ENCODE data around the gene SIN3A.
A peak's percentile ranks its signal among the peaks of the same experiment; 100 is the strongest.
"Not testable (repeated sequence)": the region's sequence is repeated elsewhere in the genome, so short reads cannot be mapped to it uniquely, and the experiment has no call there.

The SIN3A gene

DNA sequence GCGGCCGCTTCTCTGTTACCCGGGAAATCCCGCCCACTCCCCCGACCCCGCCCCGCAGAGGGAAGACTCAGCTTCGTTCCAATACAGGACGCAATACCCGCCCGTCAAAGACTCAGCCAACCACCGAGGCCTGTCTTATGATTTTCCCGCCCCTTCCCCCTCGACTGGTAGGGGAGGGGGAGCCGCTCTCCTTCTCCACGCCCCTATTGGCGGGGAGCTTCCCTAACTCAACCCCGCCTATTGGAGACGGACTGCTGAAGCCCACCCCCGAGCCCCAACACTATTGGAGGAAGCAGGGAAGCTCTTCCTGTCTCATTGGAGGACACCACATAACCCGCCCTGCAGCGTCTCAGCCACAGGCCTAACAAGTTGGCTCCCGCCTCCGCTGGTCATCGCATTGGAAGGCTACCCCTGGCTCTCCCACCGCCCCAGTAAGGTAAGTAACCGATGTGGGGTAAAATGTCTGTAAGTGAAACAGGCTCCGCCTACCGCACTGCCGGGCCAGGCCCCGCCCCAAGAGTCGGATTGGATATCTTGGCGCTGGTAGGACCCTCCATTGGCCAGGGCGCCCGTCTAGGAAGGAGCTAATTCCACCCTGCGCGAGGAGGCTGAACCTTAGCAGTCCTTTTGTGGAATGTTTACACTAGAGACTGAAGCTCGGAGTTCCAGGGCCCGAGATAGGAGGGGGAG lies at the start of gene SIN3A:
TSS of gene SIN3A (minus strand) at position 17 of the 690 bp plus-strand sequence. CDS start 21,315 bp downstream, outside the sequence.
- peak; percentile 100 for DNase-seq (ENCODE audit: low read depth)

GRCh38 chr15:75493732-75494131 lies 42.2 kb upstream of the SIN3A start:
- no peak for DNase-seq (ENCODE audit: low read depth)

GRCh38 chr15:75483961-75484360 lies 32.5 kb upstream of the SIN3A start:
- no peak for DNase-seq (ENCODE audit: low read depth)

DNA sequence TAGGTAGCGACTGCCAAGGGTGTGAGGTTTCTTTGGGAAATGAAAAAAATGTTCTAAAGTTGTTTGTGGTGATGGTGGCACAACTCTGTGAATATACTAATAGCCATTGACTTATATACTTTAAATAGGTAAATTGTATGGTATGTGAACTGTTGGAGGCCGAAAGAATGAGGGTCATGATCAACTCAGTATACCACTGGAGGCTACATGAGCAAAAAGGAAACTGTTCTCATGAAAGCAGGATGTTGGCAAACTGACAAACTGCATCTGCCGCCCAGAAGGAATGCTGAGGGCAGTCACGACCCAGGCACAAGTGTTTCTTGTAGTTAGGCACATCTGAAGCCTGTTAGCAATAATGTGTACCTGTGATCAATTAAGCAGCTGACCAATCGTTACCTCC lies 32.1 kb upstream of the SIN3A start:
- not testable (repeated sequence) for DNase-seq (ENCODE audit: low read depth)

DNA sequence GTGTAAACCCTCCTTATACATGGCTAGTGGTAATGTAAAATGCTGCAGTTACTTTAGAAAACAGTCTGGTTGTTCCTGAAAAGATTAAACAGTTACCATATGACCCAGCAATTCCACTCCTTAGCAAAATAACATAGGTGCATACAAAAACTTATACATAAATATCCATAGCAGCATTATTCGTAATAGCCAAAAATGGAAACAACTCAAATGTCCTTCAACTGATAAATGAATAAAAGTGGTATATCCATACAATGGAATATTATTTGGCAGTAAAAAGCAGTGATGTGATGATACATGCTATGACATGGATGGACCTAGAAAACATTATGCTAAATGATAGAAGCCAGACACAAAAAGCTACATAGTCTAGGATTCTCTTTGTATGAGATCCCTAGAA lies 31.6 kb upstream of the SIN3A start:
- no peak for DNase-seq (ENCODE audit: low read depth)

GRCh38 chr15:75480463-75480862 lies 29.0 kb upstream of the SIN3A start:
- not testable (repeated sequence) for DNase-seq (ENCODE audit: low read depth)

- no peak for DNase-seq (ENCODE audit: low read depth)
These were observed 28.2 kb upstream of the SIN3A start for GRCh38 chr15:75479670-75480069.

- not testable (repeated sequence) for DNase-seq (ENCODE audit: low read depth)
These were observed 25.6 kb upstream of the SIN3A start for GRCh38 chr15:75477094-75477493.

DNA sequence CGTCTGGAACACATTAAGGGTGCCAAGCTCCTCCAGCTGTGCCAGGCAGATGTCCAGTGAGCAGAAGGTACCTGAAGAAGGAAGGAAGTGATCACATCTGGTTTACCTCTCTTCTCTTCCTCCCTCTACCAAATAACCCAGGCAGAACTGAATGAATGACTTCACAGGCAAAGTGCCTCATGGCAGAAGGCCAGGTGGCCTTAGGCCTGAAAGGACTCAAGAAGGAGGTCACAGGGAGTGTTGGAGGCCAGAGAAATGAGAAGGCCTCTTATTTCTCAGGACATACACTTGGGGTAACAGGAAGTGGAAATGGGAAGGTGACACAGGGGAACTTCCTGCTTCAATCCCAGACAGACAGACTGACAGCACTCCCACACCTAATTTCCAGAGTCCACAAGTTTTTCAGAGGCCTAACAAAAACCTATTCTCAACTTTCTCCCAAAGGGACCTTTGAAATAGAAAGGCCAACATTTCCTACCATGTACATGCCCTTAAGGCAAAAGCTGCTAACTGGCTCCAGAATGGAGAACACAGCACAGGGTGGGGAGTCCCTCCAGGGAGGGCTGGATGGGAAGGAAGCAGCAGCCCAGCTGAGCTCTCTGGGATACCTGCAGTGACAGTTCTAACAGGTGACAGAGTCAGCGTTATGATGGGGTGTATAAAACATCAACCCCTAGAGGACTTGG lies 17.6 kb upstream of the SIN3A start:
- no peak for DNase-seq (ENCODE audit: low read depth)

GRCh38 chr15:75460646-75461045 lies 9.2 kb upstream of the SIN3A start:
- DNase-seq (ENCODE audit: low read depth): no peak

DNA sequence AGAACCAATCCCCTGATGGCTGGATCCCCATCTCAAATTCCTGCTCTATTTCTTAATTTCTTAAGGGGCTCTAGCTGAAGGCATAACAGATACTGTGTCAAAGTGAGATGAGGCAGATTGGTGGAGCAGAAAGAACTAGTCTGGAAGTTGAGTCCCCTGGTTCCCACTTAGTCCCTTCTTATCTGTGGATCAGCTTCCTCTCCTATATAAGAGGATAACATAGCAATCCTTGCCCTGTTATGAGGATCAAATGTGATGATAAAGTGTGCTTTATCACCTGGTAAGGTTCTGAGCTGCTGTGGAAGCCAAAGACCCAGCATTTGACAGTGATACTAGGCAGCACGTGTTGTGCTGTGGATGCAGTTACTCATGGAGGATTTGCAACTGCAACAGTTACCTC lies 8.1 kb upstream of the SIN3A start:
- DNase-seq (ENCODE audit: low read depth): no peak

DNA sequence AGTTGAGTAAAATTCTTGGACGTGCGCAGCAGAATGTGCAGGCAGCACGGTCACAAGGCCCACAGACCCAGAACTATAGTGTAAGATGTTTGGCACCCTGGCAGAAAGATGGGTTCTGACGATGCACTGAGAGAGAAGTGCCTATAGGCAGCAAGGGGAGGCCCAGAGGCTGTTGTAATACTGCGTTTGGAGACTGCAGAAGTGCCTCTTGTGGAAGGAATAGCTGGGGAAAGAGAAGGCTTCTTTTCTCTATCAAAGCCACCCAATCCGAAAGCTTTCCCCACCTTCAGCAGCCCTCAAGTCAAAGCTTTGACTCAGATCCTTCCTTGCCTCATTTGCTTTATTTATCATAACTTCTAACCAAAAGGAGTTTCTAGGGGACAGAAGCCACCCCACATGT lies 5.2 kb upstream of the SIN3A start:
- DNase-seq (ENCODE audit: low read depth): no peak

DNA sequence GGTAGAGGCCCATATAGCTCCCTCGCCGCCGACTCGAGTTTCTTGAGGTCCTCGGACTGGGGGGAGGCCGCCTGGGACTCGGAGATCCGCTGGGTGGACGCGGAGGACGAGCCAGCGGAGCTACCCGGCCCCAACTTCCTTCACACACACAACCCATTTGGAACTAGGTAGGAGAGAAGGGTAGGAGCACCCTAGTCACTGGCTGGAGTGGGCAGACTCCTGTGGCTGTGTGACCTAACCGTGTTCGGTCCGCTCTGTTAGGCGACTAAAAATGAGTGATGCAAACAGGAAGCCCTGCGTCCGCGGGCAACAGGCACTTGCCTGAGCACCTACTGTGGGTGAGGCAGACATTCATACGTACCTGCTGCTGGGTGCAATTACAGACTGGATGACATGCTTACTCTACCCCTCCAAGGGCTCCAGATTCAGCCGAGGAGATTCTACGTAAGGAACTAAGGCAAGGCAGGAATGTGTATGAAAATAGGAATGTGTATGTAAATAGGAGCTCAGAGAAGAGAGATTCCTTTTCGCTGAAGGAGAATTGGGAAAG lies 4.6 kb upstream of the SIN3A start:
- DNase-seq (ENCODE audit: low read depth): peak; percentile 45

- DNase-seq (ENCODE audit: low read depth): peak; percentile 84
These were observed 4.0 kb upstream of the SIN3A start for GRCh38 chr15:75455424-75455981.

- DNase-seq (ENCODE audit: low read depth): peak; percentile 76
These were observed 3.2 kb upstream of the SIN3A start for GRCh38 chr15:75454471-75455378.

GRCh38 chr15:75453703-75454470 lies 2.4 kb upstream of the SIN3A start:
- peak; percentile 93 for DNase-seq (ENCODE audit: low read depth)

- peak; percentile 56 for DNase-seq (ENCODE audit: low read depth)
These were observed 1.6 kb upstream of the SIN3A start for GRCh38 chr15:75452865-75453702.

DNA sequence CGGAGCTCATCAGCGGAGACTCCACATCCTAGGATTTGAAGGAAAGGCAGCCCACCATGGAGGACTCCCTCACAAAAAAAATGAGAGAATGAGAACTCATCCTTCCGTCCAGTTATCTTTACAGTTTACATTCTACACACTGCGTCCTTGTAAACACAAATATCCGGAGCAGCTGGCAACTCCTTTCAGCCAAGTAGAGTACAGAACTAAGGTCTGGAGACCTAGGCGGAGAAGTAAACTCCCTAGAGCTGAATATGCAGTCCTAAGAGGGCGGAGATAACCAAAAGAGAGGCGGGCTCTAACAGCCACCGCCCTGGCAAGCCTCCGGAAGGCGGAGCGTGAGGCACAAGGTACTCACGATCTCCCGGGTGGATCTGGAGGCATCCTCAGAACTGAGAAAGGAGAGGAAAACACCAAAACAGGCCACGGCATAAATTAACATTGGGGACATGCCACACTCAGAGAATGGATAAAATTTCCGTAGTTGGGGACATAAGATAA lies 924 bp upstream of the SIN3A start:
- DNase-seq (ENCODE audit: low read depth): peak; percentile 51

DNA sequence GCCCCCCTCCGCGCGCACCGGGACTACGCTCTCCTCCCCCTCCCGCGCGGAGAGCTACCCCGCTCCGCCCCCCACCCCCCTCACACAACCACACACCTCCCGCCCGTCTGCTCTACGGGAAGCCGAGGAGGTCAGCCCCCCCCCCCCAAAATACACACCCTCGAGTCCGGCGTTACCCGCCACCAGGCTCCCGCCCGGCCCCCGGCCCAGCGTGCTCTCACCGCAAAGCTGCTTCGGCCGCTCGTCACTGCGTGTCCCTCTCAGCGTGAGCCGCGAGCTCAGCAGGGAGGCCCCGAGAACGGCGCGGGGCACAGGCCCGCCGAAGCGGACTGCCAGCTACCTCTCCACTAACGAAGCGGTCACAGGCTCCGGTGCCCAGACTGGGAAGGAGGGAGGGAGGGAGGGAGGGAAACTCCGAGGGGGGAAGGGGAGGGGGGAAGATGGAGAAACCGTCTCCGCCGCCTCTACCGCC lies 252 bp downstream of the SIN3A start:
- no peak for DNase-seq (ENCODE audit: low read depth)
